NCI-H345 treated with DMSO at 0.1 percent for 48 hours (cell line): ENCODE measurements around the gene ARID2.

Experiments used
- DNase-seq: peaks from one replicate; lab custom pipeline; 2025; ENCODE audit not compliant: unreplicated experiment; lab: John Stamatoyannopoulos, UW

Gene ARID2

DNA sequence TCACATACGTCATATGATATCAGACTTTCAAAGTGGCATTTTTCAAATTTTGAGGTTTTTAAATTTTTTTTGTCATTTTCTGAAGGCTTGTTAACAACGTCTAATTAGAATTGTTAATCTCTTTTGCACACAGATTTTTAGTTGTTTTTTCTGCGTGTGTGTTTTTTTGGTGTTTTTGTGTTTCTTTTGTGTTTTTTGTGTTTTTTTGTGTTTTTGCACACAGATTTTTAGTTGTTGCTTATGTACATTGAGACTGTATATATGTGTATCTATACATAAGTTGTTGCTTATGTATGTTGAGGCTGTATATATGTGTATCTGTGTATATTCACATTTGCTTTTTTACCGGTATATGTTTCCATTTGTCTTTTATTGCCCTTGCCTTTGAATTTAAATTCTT, 30.8 kb downstream of the ARID2 start:
- DNase-seq = no peak

DNA sequence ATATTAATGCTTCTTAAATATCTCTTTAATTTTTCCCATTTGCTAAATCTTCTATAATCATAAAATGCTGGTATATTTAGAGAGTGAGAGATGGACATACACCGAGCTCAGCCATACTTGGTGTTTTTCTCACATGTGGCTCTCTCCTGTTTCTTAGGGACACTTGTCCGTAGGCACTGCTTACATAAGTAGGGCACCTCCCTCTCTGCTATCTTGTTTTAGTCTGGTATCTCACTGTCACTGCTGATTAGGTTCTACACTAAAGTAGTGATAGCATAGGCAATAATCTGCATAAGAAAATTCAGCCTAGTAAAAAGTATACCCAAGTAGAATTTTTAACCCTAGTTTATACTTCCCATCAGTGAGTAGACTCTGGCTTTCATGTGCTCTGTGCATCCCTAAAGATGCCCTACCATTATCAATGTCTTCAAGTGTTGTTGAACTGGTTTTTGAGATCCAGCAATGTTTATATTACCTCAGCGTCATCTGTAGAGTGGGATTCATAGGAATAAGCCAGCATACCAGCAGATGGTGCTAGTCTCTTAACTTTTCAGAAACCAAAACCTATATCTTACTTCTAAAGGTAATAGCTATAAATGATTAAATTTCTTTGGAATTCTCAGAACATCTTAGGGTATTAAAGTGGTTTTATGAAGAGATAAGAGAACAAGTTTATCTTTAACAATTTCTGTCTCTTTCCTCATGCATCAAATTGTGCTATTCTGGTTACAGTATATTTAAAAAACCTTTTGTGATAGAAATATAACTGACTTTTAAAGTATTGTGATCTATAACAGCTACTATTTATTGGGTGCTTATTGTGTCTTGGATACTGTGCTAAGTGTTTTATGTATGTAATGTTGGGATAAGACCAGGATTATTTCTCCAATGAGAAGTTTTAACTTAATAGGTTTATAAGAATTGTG, 32.9 kb downstream of the ARID2 start:
- no peak for DNase-seq

DNA sequence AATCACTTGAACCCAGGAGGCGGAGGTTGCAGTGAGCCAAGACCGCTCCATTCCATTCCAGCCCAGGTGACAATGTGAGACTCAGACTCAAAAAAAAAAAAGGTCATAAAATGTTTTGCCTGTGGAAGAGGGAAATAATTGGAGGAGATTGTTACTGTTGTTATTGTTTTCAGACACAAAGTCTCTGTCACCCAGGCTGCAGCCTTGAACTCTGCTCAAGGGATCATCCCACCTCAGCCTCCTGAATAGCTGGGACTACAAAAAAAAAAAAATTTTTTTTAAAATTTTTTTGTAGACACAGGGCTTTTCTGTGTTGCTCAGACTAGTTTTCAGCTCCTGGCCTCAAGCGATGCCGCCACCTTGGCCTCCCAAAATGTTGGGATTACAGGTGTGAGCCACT, 33.9 kb downstream of the ARID2 start:
- DNase-seq = no peak

- DNase-seq = no peak
Measured at GRCh38 chr12:45768194-45768593, 38.7 kb downstream of the ARID2 start.

DNA sequence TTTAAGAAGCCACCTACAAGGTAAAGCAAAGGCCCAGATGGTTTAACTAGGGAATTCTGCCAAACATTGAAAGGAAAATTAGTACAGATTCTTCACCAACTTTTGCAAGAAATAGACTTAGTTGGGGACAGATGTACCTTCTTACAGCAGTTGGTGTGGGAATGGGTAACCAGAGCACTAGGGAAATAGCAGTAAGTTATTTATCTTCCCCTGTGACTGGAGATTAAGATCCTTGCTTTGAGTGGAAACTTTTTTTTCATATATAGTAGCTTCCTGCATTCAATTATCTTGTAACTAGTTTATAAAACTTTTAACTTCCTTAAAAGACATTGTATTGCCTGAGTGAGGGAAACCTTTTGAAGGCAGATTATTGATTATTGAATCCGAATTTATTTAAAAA, 44.2 kb downstream of the ARID2 start:
- DNase-seq = no peak

DNA sequence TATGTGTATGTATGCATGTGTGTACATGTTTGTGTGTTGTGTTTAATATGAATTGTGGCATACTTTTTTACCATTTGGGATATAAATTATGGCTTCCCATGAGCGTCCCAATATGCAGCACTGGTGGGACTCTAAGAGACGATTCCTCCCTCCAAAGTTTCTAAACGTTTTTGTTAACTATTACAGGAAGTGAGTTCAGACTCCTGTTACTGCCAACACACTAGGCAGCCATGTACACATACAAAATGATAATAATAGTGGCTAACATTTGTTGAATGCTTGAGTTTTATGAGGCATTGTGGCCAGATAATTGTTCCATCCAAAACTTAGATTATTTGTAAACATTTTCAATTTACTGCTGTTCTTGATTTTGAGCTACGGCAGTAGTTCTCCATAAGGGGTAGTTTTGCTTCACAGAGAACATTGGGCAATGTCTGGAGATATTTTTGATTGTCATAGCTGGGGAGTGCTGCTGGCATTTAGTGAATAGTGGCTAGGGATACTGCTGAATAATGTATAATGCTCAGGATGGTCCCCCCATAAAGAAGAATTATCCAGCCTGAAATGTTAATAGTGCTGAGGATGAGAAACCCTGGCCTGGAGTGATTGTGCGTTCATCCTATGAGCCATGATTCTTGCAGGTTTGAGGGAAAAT, 45.1 kb downstream of the ARID2 start:
- DNase-seq = no peak

GRCh38 chr12:45775465-45775864, 46.0 kb downstream of the ARID2 start:
- no peak for DNase-seq

GRCh38 chr12:45775964-45776363, 46.5 kb downstream of the ARID2 start:
- DNase-seq = no peak

DNA sequence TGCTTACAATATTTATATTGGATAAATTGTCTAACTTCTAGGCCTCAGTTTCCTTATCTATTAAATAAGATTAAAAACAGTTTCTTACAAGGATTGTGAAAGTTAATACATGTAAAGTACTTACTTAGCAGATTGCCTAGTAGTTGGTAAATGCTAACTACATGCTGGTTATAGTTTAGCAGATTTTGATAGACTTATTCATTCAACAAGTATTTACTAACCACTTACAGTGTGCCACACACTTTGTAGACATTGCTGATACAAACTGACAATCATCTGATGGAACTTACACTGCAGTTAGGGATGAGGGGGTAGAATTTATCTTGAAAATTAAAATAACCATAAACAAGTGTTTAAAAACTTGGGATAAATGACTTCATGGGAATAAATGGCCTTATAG, 50.4 kb downstream of the ARID2 start:
- no peak for DNase-seq

- no peak for DNase-seq
Measured at GRCh38 chr12:45781080-45781479, 51.6 kb downstream of the ARID2 start.

DNA sequence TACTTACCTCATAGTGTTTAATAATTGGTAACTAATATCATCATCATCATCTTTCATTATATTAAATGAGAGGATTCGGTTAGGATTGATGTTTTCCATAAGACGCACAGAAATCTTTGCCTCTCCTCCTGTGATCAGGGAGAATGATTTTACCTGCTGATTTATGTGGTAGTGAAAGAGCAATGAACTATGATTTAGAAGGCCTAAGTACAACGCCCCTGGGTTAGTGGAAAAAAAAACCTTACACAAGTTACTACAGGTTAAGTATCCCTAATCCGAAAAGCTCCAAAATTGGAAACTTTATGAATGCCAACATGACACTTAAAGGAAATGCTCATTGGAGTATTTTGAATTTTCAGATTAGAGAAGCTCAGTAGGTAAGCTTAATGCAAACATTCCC, 55.8 kb downstream of the ARID2 start:
- no peak for DNase-seq

- no peak for DNase-seq
Measured at GRCh38 chr12:45789025-45789424, 59.5 kb downstream of the ARID2 start.

GRCh38 chr12:45794422-45794821, 64.9 kb downstream of the ARID2 start:
- no peak for DNase-seq

DNA sequence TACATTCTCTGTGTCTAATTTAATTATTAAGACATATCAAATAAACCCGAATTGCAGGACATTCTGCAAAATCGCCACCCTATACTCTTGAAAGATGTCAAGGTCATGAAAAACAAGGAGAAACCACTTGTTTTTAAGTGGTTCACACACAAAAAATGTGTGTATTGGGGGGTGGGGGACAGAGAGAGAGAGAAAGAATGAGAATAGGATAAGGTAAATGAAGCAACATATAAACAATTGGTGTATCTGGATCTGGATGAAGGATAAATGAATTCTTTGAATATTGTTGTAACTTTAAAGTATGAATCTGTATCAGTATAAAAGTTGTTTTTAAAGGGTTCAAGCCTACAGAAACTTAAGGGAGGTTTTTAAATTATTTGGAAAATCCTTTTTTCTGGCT, 72.1 kb downstream of the ARID2 start:
- DNase-seq = no peak

DNA sequence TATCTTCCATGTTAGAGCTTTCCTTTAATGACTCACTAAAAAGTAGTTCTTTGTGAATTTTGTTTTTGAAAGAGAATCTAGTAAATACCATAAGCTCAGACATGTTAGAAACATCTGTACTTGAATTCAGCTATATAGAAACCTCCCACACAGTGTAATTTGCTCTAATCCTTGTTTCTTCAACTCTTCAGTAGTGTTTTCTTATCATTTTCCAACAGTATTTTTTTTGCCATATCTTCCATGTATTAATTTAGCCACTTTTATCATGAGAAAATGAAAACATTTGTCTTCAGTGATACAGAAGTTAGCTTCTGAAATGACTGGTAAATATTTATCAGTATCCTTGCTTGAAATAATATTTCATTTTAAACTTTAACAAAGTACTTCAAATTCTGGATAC, 73.6 kb downstream of the ARID2 start:
- no peak for DNase-seq

- DNase-seq = no peak
Measured at GRCh38 chr12:45816652-45817051, 87.1 kb downstream of the ARID2 start.

DNA sequence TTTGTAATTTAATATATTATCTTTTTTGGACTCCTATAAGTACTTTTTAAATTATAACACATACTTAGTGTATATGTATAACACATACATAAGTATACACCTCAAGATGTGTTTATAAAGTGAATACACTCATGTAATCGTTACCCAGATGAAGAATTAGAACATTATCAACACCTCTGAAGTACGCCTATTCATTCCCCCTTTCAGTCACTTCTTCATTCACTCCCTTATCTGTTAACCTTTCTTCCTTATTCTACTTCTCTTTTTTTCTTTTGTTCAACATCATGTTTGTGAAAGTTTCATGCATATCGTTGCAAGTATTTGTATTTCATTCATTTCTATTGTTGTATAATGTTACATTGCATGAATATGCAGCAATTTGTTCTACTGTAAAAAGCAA, 98.5 kb downstream of the ARID2 start:
- DNase-seq = no peak

GRCh38 chr12:45828402-45828801, 98.9 kb downstream of the ARID2 start:
- no peak for DNase-seq

DNA sequence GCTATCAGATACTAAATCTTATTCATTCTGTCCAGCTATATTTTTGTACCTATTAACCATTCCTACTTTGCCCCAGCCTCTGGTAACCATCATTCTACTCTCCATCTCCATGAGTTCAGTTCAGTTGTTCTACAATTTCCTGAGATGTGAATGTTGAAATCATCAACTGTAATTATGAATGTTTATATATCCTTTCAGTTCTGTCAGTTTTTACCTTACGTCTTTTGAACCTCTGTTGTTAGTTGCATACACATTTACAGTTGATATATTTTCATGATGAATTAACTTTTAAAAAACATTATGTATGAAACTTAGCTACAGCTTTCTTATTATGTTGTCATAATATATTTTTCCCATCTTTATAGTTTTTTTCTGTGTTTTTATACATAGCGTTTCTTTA, 102.1 kb downstream of the ARID2 start:
- DNase-seq = no peak

DNA sequence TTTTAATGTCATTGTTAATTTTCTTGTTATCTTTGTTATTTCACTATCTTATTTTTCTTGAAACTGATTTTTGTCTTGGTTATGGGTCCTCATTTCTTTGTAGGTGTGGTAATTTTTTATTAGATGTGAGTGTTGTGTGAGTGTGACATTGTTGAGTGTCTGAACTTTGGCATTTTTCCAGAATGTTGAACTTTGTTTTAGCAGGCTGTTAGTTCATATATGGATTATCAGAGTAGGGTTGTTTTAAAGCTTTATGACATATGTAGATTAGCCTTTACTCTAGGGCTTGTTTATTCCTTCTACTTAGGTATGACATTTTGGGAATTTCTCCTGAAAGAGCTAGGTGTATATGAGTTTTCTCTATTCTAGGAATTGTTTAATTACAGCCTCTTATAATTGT, 103.9 kb downstream of the ARID2 start:
- no peak for DNase-seq

DNA sequence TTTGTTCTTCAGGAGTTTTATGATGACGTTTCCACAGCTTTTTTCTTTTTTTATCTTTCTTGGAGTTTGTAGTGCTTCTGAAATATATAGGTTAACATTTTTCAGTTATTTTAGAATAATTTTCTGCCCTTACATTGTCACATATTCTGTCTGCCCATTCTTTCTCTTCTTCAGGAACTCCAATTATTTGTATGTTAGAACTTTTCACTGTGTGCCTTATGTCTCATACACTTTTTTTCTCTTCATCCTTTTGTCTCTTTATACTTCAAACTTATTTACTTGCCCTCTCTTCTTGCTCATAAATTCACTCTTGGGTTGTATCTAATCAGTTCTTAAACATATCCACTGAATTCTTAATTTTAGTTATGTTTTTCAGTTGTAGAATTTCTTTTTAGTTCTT, 105.3 kb downstream of the ARID2 start:
- DNase-seq = no peak

GRCh38 chr12:45839917-45840316, 110.4 kb downstream of the ARID2 start:
- no peak for DNase-seq

GRCh38 chr12:45849289-45849688, 119.8 kb downstream of the ARID2 start:
- no peak for DNase-seq
